LNCAP (cell line): ENCODE measurements around the gene CCM2.

ENCODE experiments used
- CTCF ChIP-seq: fragments of 450-650 bp; IDR thresholded peaks from 2 replicates; pipeline ENCODE4 v1.5.1; 2017; ENCODE audit warnings: mild to moderate bottlenecking

The CCM2 gene

GRCh38 chr7:45026013-45026412 is 26.0 kb downstream of the CCM2 start:
- no peak for TF ChIP-seq CTCF

- no peak for TF ChIP-seq CTCF
Observed at GRCh38 chr7:45026984-45027773, 27.2 kb downstream of the CCM2 start.

GRCh38 chr7:45027774-45028114 is 27.7 kb downstream of the CCM2 start:
- TF ChIP-seq CTCF, result no peak

GRCh38 chr7:45028138-45028919 is 28.3 kb downstream of the CCM2 start:
- no peak for TF ChIP-seq CTCF

GRCh38 chr7:45028920-45029344 is 28.9 kb downstream of the CCM2 start:
- no peak for TF ChIP-seq CTCF

GRCh38 chr7:45031829-45032228 is 31.8 kb downstream of the CCM2 start:
- no peak for TF ChIP-seq CTCF

GRCh38 chr7:45032421-45032820 is 32.4 kb downstream of the CCM2 start:
- TF ChIP-seq CTCF, result no peak
